Liver (tissue), 9 donors: Measurements from ENCODE around the gene SPDEF. TPM values are rescaled to one million over a fixed set of nuclear protein-coding genes. Genes with fewer than 3 reads are reported as not detected.

Source experiments
- DNase-seq: peaks from one replicate; pipeline ENCODE4 v3.0.0-alpha.2; 2017; ENCODE audit warnings: low spot score
- H3K27ac ChIP-seq, 2 donors: one replicate each; pipeline ENCODE4 v1.7.0; 2013; ENCODE audit warnings: inconsistent platforms in 2 of 2, low read length in 2 of 2, control low read depth in 1 of 2, low read depth in 1 of 2, mild to moderate bottlenecking in 1 of 2
- H3K27me3 ChIP-seq, 4 donors: one replicate each; pipeline versions ENCODE4 v1.6.1 to v1.7.0; 2013; ENCODE audit warnings: low read length in 3 of 4, inconsistent platforms in 1 of 4, mild to moderate bottlenecking in 1 of 4, moderate library complexity in 1 of 4; ENCODE audit not compliant: control insufficient read depth in 4 of 4, insufficient read depth in 4 of 4
- H3K36me3 ChIP-seq, 4 donors: one replicate each; pipeline versions ENCODE4 v1.6.1 to v1.7.0; 2013; ENCODE audit warnings: low read length in 3 of 4, mild to moderate bottlenecking in 3 of 4, low read depth in 1 of 4, moderate library complexity in 1 of 4; ENCODE audit not compliant: control insufficient read depth in 4 of 4, insufficient read depth in 3 of 4
- H3K4me1 ChIP-seq, 4 donors: one replicate each; pipeline versions ENCODE4 v1.6.1 to v1.7.0; 2013; ENCODE audit warnings: low read length in 3 of 4, mild to moderate bottlenecking in 3 of 4, moderate library complexity in 1 of 4; ENCODE audit not compliant: control insufficient read depth in 4 of 4, insufficient read depth in 4 of 4
- H3K4me3 ChIP-seq, 3 donors: one replicate each; pipeline versions ENCODE4 v1.6.1 to v1.7.0; 2013; ENCODE audit warnings: low read length in 3 of 3, control low read depth in 1 of 3, low read depth in 1 of 3, mild to moderate bottlenecking in 1 of 3
- H3K9ac ChIP-seq, 2 donors: one replicate each; pipeline ENCODE4 v1.7.0; 2013; ENCODE audit warnings: low read length in 2 of 2, mild to moderate bottlenecking in 2 of 2, moderate library complexity in 2 of 2, control low read depth in 1 of 2, low read depth in 1 of 2
- H3K9me3 ChIP-seq, 4 donors: one replicate each; pipeline versions ENCODE4 v1.6.1 to v1.7.0; 2013; ENCODE audit warnings: low read length in 3 of 4; ENCODE audit not compliant: control insufficient read depth in 4 of 4
- ATF3 ChIP-seq: IDR thresholded peaks from 2 replicates; pipeline ENCODE4 v1.6.1; 2016; ENCODE audit warnings: antibody characterized with exemption
- CTCF ChIP-seq: fragments of 150-350 bp; IDR thresholded peaks from 2 replicates; pipeline ENCODE4 v1.5.1; 2017; ENCODE audit warnings: improper control_type of control experiment, low read depth, low read length; ENCODE audit not compliant: missing input control
- FOXA1 ChIP-seq: IDR thresholded peaks from 2 replicates; pipeline ENCODE4 v1.6.1; 2016; ENCODE audit warnings: antibody characterized with exemption
- HNF4A ChIP-seq, 2 donors: conservative IDR thresholded peaks; 2 replicates each; pipeline ENCODE4 v1.6.1; 2016; ENCODE audit warnings: antibody characterized with exemption in 2 of 2, mild to moderate bottlenecking in 2 of 2
- MAX ChIP-seq: IDR thresholded peaks from 2 replicates; pipeline ENCODE4 v1.6.1; 2016; ENCODE audit warnings: antibody characterized with exemption
- RAD21 ChIP-seq, 2 donors: IDR thresholded peaks; 2 replicates each; pipeline ENCODE4 v1.6.1; 2016; ENCODE audit warnings: antibody characterized with exemption in 2 of 2, mild to moderate bottlenecking in 2 of 2
- REST ChIP-seq: IDR thresholded peaks from 2 replicates; pipeline ENCODE4 v1.6.1; 2016; ENCODE audit warnings: antibody characterized with exemption, mild to moderate bottlenecking
- RXRA ChIP-seq, 2 donors: IDR thresholded peaks; 2 replicates each; pipeline ENCODE4 v1.6.1; 2017 to 2018; ENCODE audit warnings: antibody characterized with exemption in 2 of 2, mild to moderate bottlenecking in 1 of 2
- TAF1 ChIP-seq: conservative IDR thresholded peaks from 2 replicates; pipeline ENCODE4 v1.6.1; 2016; ENCODE audit warnings: antibody characterized with exemption, mild to moderate bottlenecking
- ZBTB33 ChIP-seq: IDR thresholded peaks from 2 replicates; pipeline ENCODE4 v1.6.1; 2016; ENCODE audit warnings: antibody characterized with exemption
- WGBS: extraction: QIAGEN DNeasy Blood & Tissue Kit; methylation state at CpG from one replicate; pipeline ENCODE4 v1.1.7; 2013; 5-methylcytosine and 5-hydroxymethylcytosine counted together
- polyA plus RNA-seq, 2 donors: library from polyadenylated mRNA; stranded (reverse) in 1 of 2; unstranded in 1 of 2; fragments of 200-250 nt in 1 of 2; fragments of >200 nt in 1 of 2; fragmentation: Nextera tagmentation in 1 of 2; extraction: Ambion mirVana in 1 of 2; gene quantifications; one replicate each; pipeline versions ENCODE4 v1.2.1 to v1.2.3, GENCODE V29; 2013 to 2015
- total RNA-seq, 2 donors: library from RNA; depleted of rRNA; stranded (reverse); fragments of >200 nt; gene quantifications; one replicate each; pipeline ENCODE4 v1.2.3, GENCODE V29; 2014
- donor health status: healthy.
- donor health status: healthy.
- donor health status: healthy.
- donor health status: healthy.
- donor health status: healthy.

The SPDEF gene
- total and polyA plus RNA-seq, 4 donors = 0.05 to 0.09 TPM; not detected in 2

- no peak for TF ChIP-seq ATF3
Observed at GRCh38 chr6:34572585-34572984, 16.5 kb upstream of the SPDEF start (continued).

GRCh38 chr6:34572021-34572420 is 15.9 kb upstream of the SPDEF start:
- Histone ChIP-seq H3K9me3 (no peaks in the 10 kb centered on the region), H3K4me3 (no peak overlapping the region), H3K36me3 (no peaks in the 10 kb centered on the region), H3K9ac (no peak overlapping the region), H3K27me3 (no peaks in the 10 kb centered on the region), H3K4me1 (peaks cover 0 to 8% (median 7%) of the 10 kb centered on the region in 4 donors), H3K27ac (no peak overlapping the region)
- no peak for DNase-seq
- TF ChIP-seq MAX (no peak), TAF1 (no peak), RAD21 (IDR thresholded peaks at IDR 0.05) (no peak), FOXA1 (no peak), HNF4A (conservative IDR thresholded peaks at IDR 0.05) (no peak)
- WGBS = 77% methylated on average over 16 of the region's 16 CpGs

- TF ChIP-seq REST (no peak), ZBTB33 (no peak), RXRA (IDR thresholded peaks at IDR 0.05) (no peak), MAX (no peak), CTCF (no peak)
- Histone ChIP-seq H3K4me3 (no peak overlapping the region), H3K27ac (no peak overlapping the region), H3K9ac (no peak overlapping the region), H3K27me3 (no peaks in the 10 kb centered on the region), H3K36me3 (no peaks in the 10 kb centered on the region), H3K4me1 (peaks cover 0 to 8% (median 7%) of the 10 kb centered on the region in 4 donors), H3K9me3 (no peaks in the 10 kb centered on the region)
- 85% methylated on average over 9 of the region's 9 CpGs for WGBS
- no peak for DNase-seq
Observed at GRCh38 chr6:34571388-34571787, 15.3 kb upstream of the SPDEF start.
